Measurements from ENCODE around the gene WDR59. TPM values are rescaled to one million over a fixed set of nuclear protein-coding genes. Genes with fewer than 3 reads are reported as not detected.

Gene WDR59
- polyA plus RNA-seq, 1 donor (not counting 4 experiments of a cell fraction or from before 2014, with no cell fraction given), result 59.7 TPM

- dilution Hi-C loops (cut with MboI; ENCODE audit: extremely low pct_ligation_motif_present, low sequenced_read_pairs), result no loop called here
- no peaks in the 10 kb centered on the region for H4K20me1 ChIP-seq (ENCODE audit: control insufficient read depth, extremely low read depth, insufficient read depth, low read length)
- no peaks in the 10 kb centered on the region for H3K27me3 ChIP-seq (ENCODE audit: control insufficient read depth, extremely low read depth, insufficient read depth, low read length)
- H3K79me2 ChIP-seq (ENCODE audit: control insufficient read depth, insufficient read depth, low read length), result no peaks in the 10 kb centered on the region
- FAIRE-seq (no peak), DNase-seq (ENCODE audit: low read depth, low spot score) (no peak)
- no peaks in the 10 kb centered on the region for H3K9me3 ChIP-seq (ENCODE audit: control insufficient read depth, low read depth, low read length)
- H3K9me1 ChIP-seq (ENCODE audit: control insufficient read depth, extremely low read depth, insufficient read depth, low read length), result no peaks in the 10 kb centered on the region
- no peak overlapping the region for H3K4me2 ChIP-seq (ENCODE audit: control insufficient read depth, extremely low read depth, insufficient read depth, low read depth, low read length)
- H3K4me1 ChIP-seq (ENCODE audit: control insufficient read depth, extremely low read depth, insufficient read depth, low read length), result peaks cover 6% of the 10 kb centered on the region
- no peak overlapping the region for H2AFZ ChIP-seq (ENCODE audit: control insufficient read depth, low read length)
- H3K4me3 ChIP-seq (ENCODE audit: control insufficient read depth in 2 of 3, extremely low read depth in 1 of 3, insufficient read depth in 2 of 3, low read depth in 1 of 3, low read length in 3 of 3), result no peak overlapping the region
- no peak overlapping the region for H3K9ac ChIP-seq (ENCODE audit: control insufficient read depth, extremely low read depth, insufficient read depth, low read length)
- H3K36me3 ChIP-seq (ENCODE audit: control insufficient read depth in 2 of 2, extremely low read depth in 1 of 2, insufficient read depth in 2 of 2, low read length in 2 of 2), result no peaks in the 10 kb centered on the region
- TF ChIP-seq EZH2 (IDR thresholded peaks at IDR 0.05; ENCODE audit: low read length) (no peak), CTCF (optimal IDR thresholded peaks at IDR 0.05 in 1 of 3, IDR thresholded peaks at IDR 0.05 in 1 of 3, conservative IDR thresholded peaks at IDR 0.05 in 1 of 3; ENCODE audit: extremely low read depth in 1 of 3, insufficient read depth in 2 of 3, low read length in 3 of 3) (no peak)
- H3K27ac ChIP-seq (ENCODE audit: control insufficient read depth, insufficient read depth, low read length), result no peak overlapping the region
These were observed 152.7 kb downstream of the WDR59 start for GRCh38 chr16:74832228-74832627.

GRCh38 chr16:74831467-74831866 is 153.5 kb downstream of the WDR59 start:
- no peak for FAIRE-seq
- no peak overlapping the region for H3K27ac ChIP-seq (ENCODE audit: control insufficient read depth, insufficient read depth, low read length)

More at GRCh38 chr16:74831467-74831866, 153.5 kb downstream of the WDR59 start:
- Histone ChIP-seq H3K9me3 (ENCODE audit: control insufficient read depth, low read depth, low read length) (no peaks in the 10 kb centered on the region), H3K4me1 (ENCODE audit: control insufficient read depth, extremely low read depth, insufficient read depth, low read length) (no peaks in the 10 kb centered on the region), H3K79me2 (ENCODE audit: control insufficient read depth, insufficient read depth, low read length) (no peaks in the 10 kb centered on the region), H3K27me3 (ENCODE audit: control insufficient read depth, extremely low read depth, insufficient read depth, low read length) (no peaks in the 10 kb centered on the region), H3K4me3 (ENCODE audit: control insufficient read depth in 2 of 3, extremely low read depth in 1 of 3, insufficient read depth in 2 of 3, low read depth in 1 of 3, low read length in 3 of 3) (no peak overlapping the region), H3K36me3 (ENCODE audit: control insufficient read depth in 2 of 2, extremely low read depth in 1 of 2, insufficient read depth in 2 of 2, low read length in 2 of 2) (no peaks in the 10 kb centered on the region), H4K20me1 (ENCODE audit: control insufficient read depth, extremely low read depth, insufficient read depth, low read length) (no peaks in the 10 kb centered on the region), H3K9ac (ENCODE audit: control insufficient read depth, extremely low read depth, insufficient read depth, low read length) (no peak overlapping the region), H2AFZ (ENCODE audit: control insufficient read depth, low read length) (no peak overlapping the region), H3K9me1 (ENCODE audit: control insufficient read depth, extremely low read depth, insufficient read depth, low read length) (no peaks in the 10 kb centered on the region), H3K4me2 (ENCODE audit: control insufficient read depth, extremely low read depth, insufficient read depth, low read depth, low read length) (no peak overlapping the region)
- TF ChIP-seq EZH2 (IDR thresholded peaks at IDR 0.05; ENCODE audit: low read length) (no peak), CTCF (optimal IDR thresholded peaks at IDR 0.05 in 1 of 3, IDR thresholded peaks at IDR 0.05 in 1 of 3, conservative IDR thresholded peaks at IDR 0.05 in 1 of 3; ENCODE audit: extremely low read depth in 1 of 3, insufficient read depth in 2 of 3, low read length in 3 of 3) (no peak)
- DNase-seq (ENCODE audit: low read depth, low spot score), result no peak
- dilution Hi-C loops (cut with MboI; ENCODE audit: extremely low pct_ligation_motif_present, low sequenced_read_pairs), result no loop called here

Measured in keratinocyte (primary cell).